Endodermal cell (in vitro differentiated cells): ENCODE results near the gene NOL8. TPM values are rescaled to one million over a fixed set of nuclear protein-coding genes. Genes with fewer than 3 reads are reported as not detected.

Source experiments
- DNase-seq: peaks from one replicate; pipeline ENCODE4 v3.0.0-alpha.2; 2017
- H3K27ac ChIP-seq: 2 replicates; pipeline ENCODE4 v1.5.1; 2013; ENCODE audit warnings: mild to moderate bottlenecking, low read depth, low read length, moderate library complexity
- H3K27me3 ChIP-seq: 2 replicates; pipeline ENCODE4 v1.6.1; 2013; ENCODE audit warnings: mild to moderate bottlenecking, low read length, moderate library complexity; ENCODE audit not compliant: insufficient read depth, control insufficient read depth, poor library complexity, severe bottlenecking
- H3K36me3 ChIP-seq: 2 replicates; pipeline ENCODE4 v1.7.0; 2013; ENCODE audit warnings: mild to moderate bottlenecking, low read length, moderate library complexity; ENCODE audit not compliant: control insufficient read depth, insufficient read depth
- H3K4me1 ChIP-seq: one replicate; pipeline ENCODE4 v1.7.0; 2013; ENCODE audit warnings: low read length; ENCODE audit not compliant: control insufficient read depth, insufficient read depth
- H3K4me3 ChIP-seq: 2 replicates; pipeline ENCODE4 v1.5.1; 2013; ENCODE audit warnings: mild to moderate bottlenecking, low read length, moderate library complexity
- H3K9ac ChIP-seq: 2 replicates; pipeline ENCODE4 v1.6.1; 2013; ENCODE audit warnings: mild to moderate bottlenecking, low read length, moderate library complexity; ENCODE audit not compliant: poor library complexity, severe bottlenecking; ENCODE audit errors: extremely low read depth
- H3K9me3 ChIP-seq: 2 replicates; pipeline ENCODE4 v1.6.1; 2013; ENCODE audit warnings: mild to moderate bottlenecking, low read length, moderate library complexity; ENCODE audit not compliant: control insufficient read depth
- H3K27ac Mint-ChIP-seq: 2 replicates; pipeline ENCODE4 v1.8.0; 2020; ENCODE audit warnings: mixed read lengths
- H3K27me3 Mint-ChIP-seq: 2 replicates; pipeline ENCODE4 v1.8.0; 2021; ENCODE audit warnings: mild to moderate bottlenecking, mixed read lengths; ENCODE audit not compliant: insufficient read depth
- H3K36me3 Mint-ChIP-seq: 2 replicates; pipeline ENCODE4 v1.8.0; 2020; ENCODE audit warnings: low read depth, mixed read lengths
- H3K4me1 Mint-ChIP-seq: 2 replicates; pipeline ENCODE4 v1.8.0; 2020; ENCODE audit warnings: mixed read lengths
- H3K4me3 Mint-ChIP-seq: 2 replicates; pipeline ENCODE4 v1.8.0; 2020; ENCODE audit warnings: mild to moderate bottlenecking, moderate library complexity, mixed read lengths
- H3K9me3 Mint-ChIP-seq: 2 replicates; pipeline ENCODE4 v1.8.0; 2020; ENCODE audit warnings: mild to moderate bottlenecking, mixed read lengths
- WGBS, 2 experiments: methylation state at CpG; one replicate each; pipeline versions ENCODE4 v1.1.5 to v1.1.7; 2013; ENCODE audit warnings: missing lambda C conversion rate in 2 of 2, mixed read lengths in 1 of 2; ENCODE audit not compliant: insufficient coverage in 1 of 2, insufficient read length in 1 of 2; 5-methylcytosine and 5-hydroxymethylcytosine counted together
- total RNA-seq, 2 donors: library from RNA; stranded (reverse); fragmentation: NEBNext Ultra II Directional in 1 of 2; extraction: Animal tissue kit (Norgen Biotek cat#: 25700) in 1 of 2; gene quantifications; 2 replicates in 1 of 2; 3 replicates in 1 of 2; pipeline ENCODE4 v1.2.1, GENCODE V29; 2021
- TF ChIP-seq, protein P1 (sequence below): fragments of 200-600 bp; sonication (generic); conservative IDR thresholded peaks from 2 replicates; pipeline ENCODE4 v1.5.0; 2021; ENCODE audit warnings: antibody characterized with exemption, mild to moderate bottlenecking

Gene NOL8
- total RNA-seq, 2 donors from 2014 or later: 30.0 to 31.7 TPM

DNA sequence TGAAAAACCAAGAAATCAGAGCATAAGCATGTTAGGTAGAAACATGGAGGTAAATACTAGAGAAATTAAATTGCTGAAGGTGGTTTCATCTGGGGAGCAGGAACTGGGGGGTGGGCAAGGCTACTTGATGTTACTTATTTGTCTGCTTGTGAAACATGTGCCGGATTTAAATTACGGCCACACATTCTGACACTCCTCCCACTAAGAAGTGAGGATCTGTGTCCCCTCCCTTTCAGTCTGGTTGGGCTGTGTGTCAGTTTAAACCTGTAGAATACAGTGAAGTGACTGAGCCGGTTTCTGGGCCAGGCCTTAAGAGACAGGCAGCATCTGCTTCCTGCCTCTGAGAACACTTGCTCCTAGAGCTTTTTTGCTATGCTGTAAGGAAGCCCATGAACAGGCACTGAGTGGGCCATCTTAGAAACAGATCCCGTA, 29.3 kb downstream of the NOL8 start:
- Mint-ChIP-seq H3K27ac (peak overlapping the region; percentile 80), H3K4me1 (peaks cover 37% of the 10 kb centered on the region), H3K9me3 (no peaks in the 10 kb centered on the region), H3K4me3 (no peak overlapping the region), H3K36me3 (peaks cover 32% of the 10 kb centered on the region), H3K27me3 (no peaks in the 10 kb centered on the region)
- Histone ChIP-seq H3K9me3 (no peaks in the 10 kb centered on the region), H3K27me3 (no peaks in the 10 kb centered on the region), H3K27ac (no peak overlapping the region), H3K4me1 (peaks cover 14% of the 10 kb centered on the region), H3K9ac (no peak overlapping the region), H3K36me3 (peaks cover 31% of the 10 kb centered on the region), H3K4me3 (no peak overlapping the region)
- WGBS, 2 experiments: 88 to 89% methylated on average over 2 to 4 of the region's 4 CpGs
- TF ChIP-seq, protein P1, sequence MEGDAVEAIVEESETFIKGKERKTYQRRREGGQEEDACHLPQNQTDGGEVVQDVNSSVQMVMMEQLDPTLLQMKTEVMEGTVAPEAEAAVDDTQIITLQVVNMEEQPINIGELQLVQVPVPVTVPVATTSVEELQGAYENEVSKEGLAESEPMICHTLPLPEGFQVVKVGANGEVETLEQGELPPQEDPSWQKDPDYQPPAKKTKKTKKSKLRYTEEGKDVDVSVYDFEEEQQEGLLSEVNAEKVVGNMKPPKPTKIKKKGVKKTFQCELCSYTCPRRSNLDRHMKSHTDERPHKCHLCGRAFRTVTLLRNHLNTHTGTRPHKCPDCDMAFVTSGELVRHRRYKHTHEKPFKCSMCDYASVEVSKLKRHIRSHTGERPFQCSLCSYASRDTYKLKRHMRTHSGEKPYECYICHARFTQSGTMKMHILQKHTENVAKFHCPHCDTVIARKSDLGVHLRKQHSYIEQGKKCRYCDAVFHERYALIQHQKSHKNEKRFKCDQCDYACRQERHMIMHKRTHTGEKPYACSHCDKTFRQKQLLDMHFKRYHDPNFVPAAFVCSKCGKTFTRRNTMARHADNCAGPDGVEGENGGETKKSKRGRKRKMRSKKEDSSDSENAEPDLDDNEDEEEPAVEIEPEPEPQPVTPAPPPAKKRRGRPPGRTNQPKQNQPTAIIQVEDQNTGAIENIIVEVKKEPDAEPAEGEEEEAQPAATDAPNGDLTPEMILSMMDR: no peak
- peak; percentile 50 for DNase-seq

DNA sequence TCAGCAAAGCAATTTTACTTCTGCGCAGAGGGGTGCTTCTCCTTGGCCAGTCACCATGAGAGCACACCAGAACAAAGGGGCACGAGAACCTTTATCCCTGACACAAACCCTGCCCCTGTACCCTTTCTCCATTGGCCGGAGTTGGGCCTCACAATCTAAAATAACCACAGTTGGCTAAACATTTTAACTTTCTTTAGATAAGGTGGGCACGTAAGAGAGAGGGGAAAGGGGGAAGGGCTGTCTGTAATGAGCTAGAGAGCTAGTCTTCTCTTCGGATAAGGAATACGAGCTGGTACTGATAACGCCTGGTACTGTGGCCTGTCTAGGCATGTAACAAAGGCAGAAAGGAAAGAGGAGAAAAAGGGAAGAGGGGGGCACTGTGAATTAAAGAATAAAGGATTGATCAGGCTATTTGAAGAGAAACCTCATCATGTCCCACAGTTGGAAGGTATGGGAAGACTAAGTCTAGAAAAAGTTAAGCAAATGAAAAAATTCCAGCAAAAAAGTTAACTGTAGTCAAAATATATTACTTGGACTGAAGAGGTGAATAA, 29.8 kb downstream of the NOL8 start:
- Mint-ChIP-seq H3K9me3 (no peaks in the 10 kb centered on the region), H3K36me3 (peaks cover 36% of the 10 kb centered on the region), H3K4me1 (peaks cover 38% of the 10 kb centered on the region), H3K4me3 (no peak overlapping the region), H3K27me3 (no peaks in the 10 kb centered on the region), H3K27ac (peak overlapping the region; percentile 80)
- H3K4me3 ChIP-seq: peak overlapping the region; percentile 91
- H3K9ac ChIP-seq: no peak overlapping the region
- peak; percentile 51 for DNase-seq
- peaks cover 31% of the 10 kb centered on the region for H3K36me3 ChIP-seq
- no peaks in the 10 kb centered on the region for H3K9me3 ChIP-seq
- TF ChIP-seq, protein P1: no peak
- no peaks in the 10 kb centered on the region for H3K27me3 ChIP-seq
- no peak overlapping the region for H3K27ac ChIP-seq
- H3K4me1 ChIP-seq: peaks cover 14% of the 10 kb centered on the region
- WGBS, 2 experiments: 63 to 78% methylated on average over 6 to 7 of the region's 7 CpGs

DNA sequence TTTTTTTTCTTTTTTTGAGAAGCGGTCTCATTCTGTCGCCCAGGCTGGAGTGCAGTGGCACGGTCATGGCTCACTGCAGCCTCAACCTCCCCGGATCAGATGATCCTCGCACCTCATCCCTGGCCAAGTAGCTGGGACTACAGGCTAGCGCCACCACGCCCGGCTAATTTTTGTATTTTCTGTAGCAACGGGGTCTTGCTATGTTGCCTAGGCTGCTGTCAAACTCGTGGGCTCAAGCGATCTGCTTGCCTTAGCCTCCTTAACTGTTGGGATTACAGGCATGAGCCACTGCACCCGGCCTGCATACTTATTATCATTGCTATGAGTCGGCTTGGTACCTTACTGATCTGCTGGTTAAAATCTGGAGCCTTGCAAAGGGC, 30.9 kb downstream of the NOL8 start:
- H3K36me3 ChIP-seq: peaks cover 39% of the 10 kb centered on the region
- 50 to 55% methylated on average over 10 to 13 of the region's 13 CpGs for WGBS, 2 experiments
- peaks cover 40% of the 10 kb centered on the region for H3K36me3 Mint-ChIP-seq

More for the DNA sequence above, 30.9 kb downstream of the NOL8 start:
- Histone ChIP-seq H3K9ac (peak overlapping the region; percentile 66), H3K4me1 (peaks cover 14% of the 10 kb centered on the region), H3K4me3 (peak overlapping the region; percentile 91), H3K9me3 (no peaks in the 10 kb centered on the region), H3K27me3 (no peaks in the 10 kb centered on the region), H3K27ac (peak overlapping the region; percentile 34)
- peak overlapping the region; percentile 98 for H3K27ac Mint-ChIP-seq
- H3K4me3 Mint-ChIP-seq: peak overlapping the region; percentile 83
- peak; percentile 54 for DNase-seq
- TF ChIP-seq, protein P1: no peak
- H3K9me3 Mint-ChIP-seq: no peaks in the 10 kb centered on the region
- peaks cover 38% of the 10 kb centered on the region for H3K4me1 Mint-ChIP-seq
- no peaks in the 10 kb centered on the region for H3K27me3 Mint-ChIP-seq
